SK-N-SH (cell line): ENCODE results near the gene SMIM14. TPM values are rescaled to one million over a fixed set of nuclear protein-coding genes. Genes with fewer than 3 reads are reported as not detected.

Experiments used
- CTCF ChIA-PET: fragments of 300-600, 350-600 bp; formaldehyde crosslinking; extraction: SDS; loops from one replicate; lab custom pipeline; 2021; lab: Yijun Ruan, JAX
- POLR2A ChIA-PET: fragments of 350-600 bp; sonication (Branson Sonifier 250); formaldehyde crosslinking; extraction: SDS; loops from one replicate; lab custom pipeline; 2020; ENCODE audit warnings: antibody characterized with exemption, inconsistent platforms; lab: Yijun Ruan, JAX
- DNase-seq: peaks from one replicate; pipeline ENCODE4 v3.0.0; 2012
- H2AFZ ChIP-seq: fragments of 200-600 bp; sonication (generic); 2 replicates; pipeline ENCODE4 v1.8.1; 2016; ENCODE audit warnings: antibody characterized with exemption, mild to moderate bottlenecking, low read depth
- H3F3A ChIP-seq: fragments of 200-600 bp; sonication (generic); replicated peaks from 2 replicates; pipeline ENCODE3; 2016; ENCODE audit warnings: antibody characterized with exemption, mild to moderate bottlenecking; ENCODE audit not compliant: insufficient read depth
- H3K27ac ChIP-seq, 2 experiments: fragments of 200-500 bp in 1 of 2; fragments of 200-600 bp in 1 of 2; sonication (Bioruptor generic) in 1 of 2; sonication (generic), shearing (Covaris generic) in 1 of 2; 2 replicates each; pipeline versions ENCODE4 v1.5.1 to v1.6.1; 2014 to 2016; ENCODE audit warnings: low read depth in 2 of 2, inconsistent platforms in 1 of 2, low read length in 1 of 2, mild to moderate bottlenecking in 1 of 2, mixed read lengths in 1 of 2
- H3K27me3 ChIP-seq: fragments of 200-600 bp; sonication (generic), shearing (Covaris generic); 2 replicates; pipeline ENCODE4 v1.6.1; 2016; ENCODE audit warnings: mixed run types; ENCODE audit not compliant: insufficient read depth
- H3K36me3 ChIP-seq, 2 experiments: fragments of 200-500 bp in 1 of 2; fragments of 200-600 bp in 1 of 2; sonication (Bioruptor generic) in 1 of 2; sonication (generic) in 1 of 2; replicated peaks in 1 of 2; 2 replicates each; pipeline versions ENCODE3 to v1.5.1; 2014 to 2016; ENCODE audit warnings: low read length in 1 of 2, mild to moderate bottlenecking in 1 of 2; ENCODE audit not compliant: insufficient read depth in 2 of 2, control insufficient read depth in 1 of 2
- H3K4me1 ChIP-seq, 2 experiments: fragments of 200-500 bp in 1 of 2; fragments of 200-600 bp in 1 of 2; sonication (Bioruptor generic) in 1 of 2; sonication (generic), shearing (Covaris generic) in 1 of 2; 2 replicates each; pipeline versions ENCODE4 v1.5.1 to v1.6.1; 2014 to 2016; ENCODE audit warnings: low read depth in 1 of 2, low read length in 1 of 2, mixed run types in 1 of 2; ENCODE audit not compliant: insufficient read depth in 2 of 2, control insufficient read depth in 1 of 2
- H3K4me2 ChIP-seq: fragments of 200-600 bp; sonication (generic), shearing (Covaris generic); 2 replicates; pipeline ENCODE4 v1.6.1; 2017; ENCODE audit warnings: mixed run types
- H3K4me3 ChIP-seq, 2 experiments: fragments of 200-500 bp in 1 of 2; fragments of 200-600 bp in 1 of 2; sonication (Bioruptor generic) in 1 of 2; sonication (generic), shearing (Covaris generic) in 1 of 2; 2 replicates each; pipeline versions ENCODE4 v1.5.1 to v1.8.1; 2014 to 2016; ENCODE audit warnings: low read depth in 2 of 2, inconsistent platforms in 1 of 2, low read length in 1 of 2, mild to moderate bottlenecking in 1 of 2, mixed read lengths in 1 of 2, moderate library complexity in 1 of 2
- H3K79me2 ChIP-seq: fragments of 200-600 bp; sonication (generic); 2 replicates; pipeline ENCODE4 v1.8.1; 2017; ENCODE audit warnings: mild to moderate bottlenecking; ENCODE audit not compliant: insufficient read depth
- H3K9ac ChIP-seq: fragments of 200-600 bp; sonication (generic); 2 replicates; pipeline ENCODE4 v1.6.1; 2017; ENCODE audit warnings: mixed run types
- H3K9me2 ChIP-seq: fragments of 200-600 bp; sonication (generic); 2 replicates; pipeline ENCODE4 v1.6.1; 2017; ENCODE audit warnings: mixed run types
- H3K9me3 ChIP-seq: fragments of 200-600 bp; sonication (generic); 2 replicates; pipeline ENCODE4 v1.6.1; 2017; ENCODE audit warnings: mixed run types, mild to moderate bottlenecking, moderate library complexity
- H4K20me1 ChIP-seq: fragments of 200-600 bp; sonication (generic); 2 replicates; pipeline ENCODE4 v1.6.1; 2017; ENCODE audit warnings: mild to moderate bottlenecking, mixed run types; ENCODE audit not compliant: insufficient read depth
- ELF1 ChIP-seq: IDR thresholded peaks from 2 replicates; pipeline ENCODE4 v1.4.0; 2012
- FOXM1 ChIP-seq: IDR thresholded peaks from 2 replicates; pipeline ENCODE4 v1.4.0; 2012; ENCODE audit warnings: low read depth, mild to moderate bottlenecking
- GABPA ChIP-seq: IDR thresholded peaks from 2 replicates; pipeline ENCODE4 v1.4.0; 2012; ENCODE audit warnings: low read depth, mild to moderate bottlenecking
- GATA2 ChIP-seq: sonication (generic); formaldehyde crosslinking; IDR thresholded peaks from 2 replicates; pipeline ENCODE4 v1.5.0; 2020; ENCODE audit warnings: mild to moderate bottlenecking, missing genetic modification reagents
- JUND ChIP-seq: IDR thresholded peaks from 2 replicates; pipeline ENCODE4 v1.4.0; 2012
- POLR2AphosphoS5 ChIP-seq: IDR thresholded peaks from 2 replicates; pipeline ENCODE4 v1.6.1; 2012; ENCODE audit warnings: low read depth, low read length
- RCOR1 ChIP-seq: fragments of 150-350 bp; IDR thresholded peaks from 2 replicates; pipeline ENCODE4 v1.6.1; 2017; ENCODE audit warnings: antibody characterized with exemption, low read length
- SMC3 ChIP-seq: IDR thresholded peaks from 2 replicates; pipeline ENCODE4 v1.6.1; 2012; ENCODE audit warnings: low read depth, low read length, improper control_type of control experiment
- TAF1 ChIP-seq: IDR thresholded peaks from 2 replicates; pipeline ENCODE4 v1.6.1; 2012; ENCODE audit warnings: low read depth, mild to moderate bottlenecking, low read length, moderate library complexity, borderline replicate concordance
- WGBS: methylation state at CpG from one replicate; pipeline ENCODE4 v1.1.6; 2017; ENCODE audit warnings: low lambda C conversion rate; 5-methylcytosine and 5-hydroxymethylcytosine counted together
- polyA plus RNA-seq, 3 experiments: library from polyadenylated mRNA; depleted of rRNA; stranded (reverse); fragments of >200 nt; gene quantifications; 2 replicates each; pipeline ENCODE4 v1.2.3, GENCODE V29; 2012
- TF ChIP-seq, protein P1 (sequence below): IDR thresholded peaks from 2 replicates; pipeline ENCODE4 v1.6.1; 2012; ENCODE audit warnings: mild to moderate bottlenecking, low read depth, low read length, moderate library complexity
- TF ChIP-seq, protein P2 (sequence below): IDR thresholded peaks from 2 replicates; pipeline ENCODE4 v1.4.0; 2012; ENCODE audit warnings: low read depth, borderline replicate concordance
- TF ChIP-seq, protein P3 (sequence below): IDR thresholded peaks from 2 replicates; pipeline ENCODE4 v1.4.0; 2012; ENCODE audit warnings: low read depth, borderline replicate concordance
- TF ChIP-seq, protein P4 (sequence below): IDR thresholded peaks from 2 replicates; pipeline ENCODE4 v1.4.0; 2012; ENCODE audit warnings: low read depth

SMIM14 gene
- polyA plus RNA-seq, 1 of the 3 experiments (the other 2 are of a cell fraction), result 12.6 TPM

DNA sequence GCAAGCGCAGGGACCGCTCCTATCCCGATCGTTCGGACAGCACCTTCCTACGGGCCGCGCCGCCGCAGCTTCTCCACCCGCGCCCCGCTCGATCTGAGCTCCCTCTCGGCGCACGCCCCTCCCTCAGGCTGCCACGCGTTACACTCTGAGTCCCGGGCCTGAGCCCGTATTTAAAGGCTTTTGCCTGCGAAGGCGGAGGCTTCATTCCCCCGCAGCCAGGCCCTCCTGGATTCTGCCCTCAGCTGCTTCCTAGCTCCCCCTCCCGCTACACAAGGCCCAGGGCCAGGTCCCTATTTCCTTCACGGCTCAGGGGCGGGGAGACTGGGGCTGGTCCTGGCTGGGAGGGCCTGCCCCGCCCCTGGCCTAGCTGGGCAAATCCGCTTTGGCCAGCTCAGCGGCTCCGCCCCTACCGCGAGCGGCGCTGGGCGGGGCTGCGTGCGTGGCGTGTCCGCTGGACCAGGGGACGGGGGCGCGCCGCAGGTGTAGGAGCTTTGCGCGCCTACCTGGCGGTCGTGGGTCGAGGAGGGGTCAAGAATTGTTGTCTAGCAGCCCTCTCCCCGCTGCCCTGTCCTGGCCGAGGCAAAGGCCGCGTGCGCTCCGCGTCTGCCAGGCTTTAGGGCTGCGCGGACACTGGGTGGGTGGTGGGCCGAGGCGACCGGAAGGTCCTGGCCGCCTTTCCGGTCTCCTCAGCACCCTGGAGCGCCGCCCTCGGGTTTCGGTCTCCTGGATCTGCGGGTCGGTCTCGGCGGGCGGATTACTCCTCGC, 111.2 kb downstream of the SMIM14 start, which contains the start of gene UGDH (continued):
- TF ChIP-seq, protein P1, sequence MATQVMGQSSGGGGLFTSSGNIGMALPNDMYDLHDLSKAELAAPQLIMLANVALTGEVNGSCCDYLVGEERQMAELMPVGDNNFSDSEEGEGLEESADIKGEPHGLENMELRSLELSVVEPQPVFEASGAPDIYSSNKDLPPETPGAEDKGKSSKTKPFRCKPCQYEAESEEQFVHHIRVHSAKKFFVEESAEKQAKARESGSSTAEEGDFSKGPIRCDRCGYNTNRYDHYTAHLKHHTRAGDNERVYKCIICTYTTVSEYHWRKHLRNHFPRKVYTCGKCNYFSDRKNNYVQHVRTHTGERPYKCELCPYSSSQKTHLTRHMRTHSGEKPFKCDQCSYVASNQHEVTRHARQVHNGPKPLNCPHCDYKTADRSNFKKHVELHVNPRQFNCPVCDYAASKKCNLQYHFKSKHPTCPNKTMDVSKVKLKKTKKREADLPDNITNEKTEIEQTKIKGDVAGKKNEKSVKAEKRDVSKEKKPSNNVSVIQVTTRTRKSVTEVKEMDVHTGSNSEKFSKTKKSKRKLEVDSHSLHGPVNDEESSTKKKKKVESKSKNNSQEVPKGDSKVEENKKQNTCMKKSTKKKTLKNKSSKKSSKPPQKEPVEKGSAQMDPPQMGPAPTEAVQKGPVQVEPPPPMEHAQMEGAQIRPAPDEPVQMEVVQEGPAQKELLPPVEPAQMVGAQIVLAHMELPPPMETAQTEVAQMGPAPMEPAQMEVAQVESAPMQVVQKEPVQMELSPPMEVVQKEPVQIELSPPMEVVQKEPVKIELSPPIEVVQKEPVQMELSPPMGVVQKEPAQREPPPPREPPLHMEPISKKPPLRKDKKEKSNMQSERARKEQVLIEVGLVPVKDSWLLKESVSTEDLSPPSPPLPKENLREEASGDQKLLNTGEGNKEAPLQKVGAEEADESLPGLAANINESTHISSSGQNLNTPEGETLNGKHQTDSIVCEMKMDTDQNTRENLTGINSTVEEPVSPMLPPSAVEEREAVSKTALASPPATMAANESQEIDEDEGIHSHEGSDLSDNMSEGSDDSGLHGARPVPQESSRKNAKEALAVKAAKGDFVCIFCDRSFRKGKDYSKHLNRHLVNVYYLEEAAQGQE, result no peak; the same call in 1 of the 2 replicates
- TF ChIP-seq JUND, result no peak
- TF ChIP-seq RCOR1, result no peak
- no peak for TF ChIP-seq FOXM1
- TF ChIP-seq, protein P2, sequence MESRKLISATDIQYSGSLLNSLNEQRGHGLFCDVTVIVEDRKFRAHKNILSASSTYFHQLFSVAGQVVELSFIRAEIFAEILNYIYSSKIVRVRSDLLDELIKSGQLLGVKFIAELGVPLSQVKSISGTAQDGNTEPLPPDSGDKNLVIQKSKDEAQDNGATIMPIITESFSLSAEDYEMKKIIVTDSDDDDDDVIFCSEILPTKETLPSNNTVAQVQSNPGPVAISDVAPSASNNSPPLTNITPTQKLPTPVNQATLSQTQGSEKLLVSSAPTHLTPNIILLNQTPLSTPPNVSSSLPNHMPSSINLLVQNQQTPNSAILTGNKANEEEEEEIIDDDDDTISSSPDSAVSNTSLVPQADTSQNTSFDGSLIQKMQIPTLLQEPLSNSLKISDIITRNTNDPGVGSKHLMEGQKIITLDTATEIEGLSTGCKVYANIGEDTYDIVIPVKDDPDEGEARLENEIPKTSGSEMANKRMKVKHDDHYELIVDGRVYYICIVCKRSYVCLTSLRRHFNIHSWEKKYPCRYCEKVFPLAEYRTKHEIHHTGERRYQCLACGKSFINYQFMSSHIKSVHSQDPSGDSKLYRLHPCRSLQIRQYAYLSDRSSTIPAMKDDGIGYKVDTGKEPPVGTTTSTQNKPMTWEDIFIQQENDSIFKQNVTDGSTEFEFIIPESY, result no peak
- TF ChIP-seq, protein P3, sequence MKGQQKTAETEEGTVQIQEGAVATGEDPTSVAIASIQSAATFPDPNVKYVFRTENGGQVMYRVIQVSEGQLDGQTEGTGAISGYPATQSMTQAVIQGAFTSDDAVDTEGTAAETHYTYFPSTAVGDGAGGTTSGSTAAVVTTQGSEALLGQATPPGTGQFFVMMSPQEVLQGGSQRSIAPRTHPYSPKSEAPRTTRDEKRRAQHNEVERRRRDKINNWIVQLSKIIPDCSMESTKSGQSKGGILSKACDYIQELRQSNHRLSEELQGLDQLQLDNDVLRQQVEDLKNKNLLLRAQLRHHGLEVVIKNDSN, result no peak
- TF ChIP-seq GATA2 (CRISPR knock-in tag), result no peak
- TF ChIP-seq SMC3, result no peak
- TF ChIP-seq TAF1, result peak; percentile 90
- TF ChIP-seq, protein P4, sequence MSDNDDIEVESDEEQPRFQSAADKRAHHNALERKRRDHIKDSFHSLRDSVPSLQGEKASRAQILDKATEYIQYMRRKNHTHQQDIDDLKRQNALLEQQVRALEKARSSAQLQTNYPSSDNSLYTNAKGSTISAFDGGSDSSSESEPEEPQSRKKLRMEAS, result peak; percentile 85

DNA sequence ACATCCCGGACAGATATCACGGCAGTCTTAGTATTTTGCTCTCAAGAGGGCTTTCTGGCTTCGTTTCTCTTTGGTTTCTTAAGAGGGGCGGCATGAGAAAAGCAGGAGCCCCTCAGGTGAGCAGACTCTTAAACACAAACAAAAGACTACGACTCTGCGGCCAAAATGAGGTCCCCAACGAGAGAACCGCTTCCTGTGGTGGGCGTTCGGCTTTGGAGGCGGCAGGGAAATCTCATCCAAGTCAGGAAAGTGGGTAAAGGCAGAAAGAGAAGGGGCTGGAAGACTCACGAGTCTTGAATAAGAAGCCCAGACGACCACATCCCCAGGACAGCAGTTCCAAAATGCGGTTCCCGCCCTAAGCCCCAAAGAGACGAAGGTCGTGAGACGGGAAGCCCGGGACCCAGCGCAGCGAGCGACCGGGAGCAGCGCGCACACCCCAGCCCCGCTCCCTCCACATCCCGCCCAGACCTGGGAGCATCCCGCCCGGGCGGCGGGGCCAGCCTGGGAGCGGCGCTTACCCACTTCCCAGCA, 111.8 kb downstream of the SMIM14 start:
- Histone ChIP-seq H2AFZ (peak overlapping the region; percentile 54; the same call in 1 of the 2 replicates), H3K9me2 (no peaks in the 10 kb centered on the region), H3K4me2 (peak overlapping the region; percentile 84), H3K4me3 (peak overlapping the region; percentile 84 to 89), H4K20me1 (no peaks in the 10 kb centered on the region; the same call in 1 of the 2 replicates), H3K27ac (peak overlapping the region; percentile 87 to 92), H3K9me3 (no peaks in the 10 kb centered on the region)
- WGBS, result 3% methylated on average over 15 of the region's 33 CpGs
- TF ChIP-seq ELF1 (0 out of 2 replicates have a peak, but pooled peaks have one; percentile 3), POLR2AphosphoS5 (no peak), GABPA (no peak)
- TF ChIP-seq, all 33 proteins: peak for 1
- Histone ChIP-seq H3K4me1 (peaks cover 3 to 13% of the 10 kb centered on the region in 2 experiments; a peak in 3 of 4 replicates), H3K9ac (peak overlapping the region; percentile 94), H3K36me3 (peaks cover 0 to 29% of the 10 kb centered on the region in 2 experiments), H3K27me3 (no peaks in the 10 kb centered on the region), H3F3A (peaks cover 21% of the 10 kb centered on the region), H3K79me2 (peaks cover 84% of the 10 kb centered on the region)
- DNase-seq, result no peak
- CTCF ChIA-PET, result interaction anchor here (0.8 to 2.2 kb wide), 3 partner anchors 57 to 68 kb away, joined by 3 to 10 read pairs (median 3); partner anchors contain the start of genes LIAS and RPL9
- POLR2A ChIA-PET, result interaction anchor here (0.6 to 2.6 kb wide), 16 partner anchors 11 to 529 kb away, joined by 3 to 40 read pairs (median 4); partner anchors contain the start of genes LIAS, RPL9, SMIM14 and UBE2K
